Liver (tissue), 9 donors: ENCODE data around the gene RABAC1. TPM values are rescaled to one million over a fixed set of nuclear protein-coding genes. Genes with fewer than 3 reads are reported as not detected.

ENCODE experiments used
- DNase-seq: peaks from one replicate; pipeline ENCODE4 v3.0.0-alpha.2; 2017; ENCODE audit warnings: low spot score
- H3K27ac ChIP-seq, 2 donors: one replicate each; pipeline ENCODE4 v1.7.0; 2013; ENCODE audit warnings: inconsistent platforms in 2 of 2, low read length in 2 of 2, control low read depth in 1 of 2, low read depth in 1 of 2, mild to moderate bottlenecking in 1 of 2
- H3K27me3 ChIP-seq, 4 donors: one replicate each; pipeline versions ENCODE4 v1.6.1 to v1.7.0; 2013; ENCODE audit warnings: low read length in 3 of 4, inconsistent platforms in 1 of 4, mild to moderate bottlenecking in 1 of 4, moderate library complexity in 1 of 4; ENCODE audit not compliant: control insufficient read depth in 4 of 4, insufficient read depth in 4 of 4
- H3K36me3 ChIP-seq, 4 donors: one replicate each; pipeline versions ENCODE4 v1.6.1 to v1.7.0; 2013; ENCODE audit warnings: low read length in 3 of 4, mild to moderate bottlenecking in 3 of 4, low read depth in 1 of 4, moderate library complexity in 1 of 4; ENCODE audit not compliant: control insufficient read depth in 4 of 4, insufficient read depth in 3 of 4
- H3K4me1 ChIP-seq, 4 donors: one replicate each; pipeline versions ENCODE4 v1.6.1 to v1.7.0; 2013; ENCODE audit warnings: low read length in 3 of 4, mild to moderate bottlenecking in 3 of 4, moderate library complexity in 1 of 4; ENCODE audit not compliant: control insufficient read depth in 4 of 4, insufficient read depth in 4 of 4
- H3K4me3 ChIP-seq, 3 donors: one replicate each; pipeline versions ENCODE4 v1.6.1 to v1.7.0; 2013; ENCODE audit warnings: low read length in 3 of 3, control low read depth in 1 of 3, low read depth in 1 of 3, mild to moderate bottlenecking in 1 of 3
- H3K9ac ChIP-seq, 2 donors: one replicate each; pipeline ENCODE4 v1.7.0; 2013; ENCODE audit warnings: low read length in 2 of 2, mild to moderate bottlenecking in 2 of 2, moderate library complexity in 2 of 2, control low read depth in 1 of 2, low read depth in 1 of 2
- H3K9me3 ChIP-seq, 4 donors: one replicate each; pipeline versions ENCODE4 v1.6.1 to v1.7.0; 2013; ENCODE audit warnings: low read length in 3 of 4; ENCODE audit not compliant: control insufficient read depth in 4 of 4
- ATF3 ChIP-seq: IDR thresholded peaks from 2 replicates; pipeline ENCODE4 v1.6.1; 2016; ENCODE audit warnings: antibody characterized with exemption
- CTCF ChIP-seq: fragments of 150-350 bp; IDR thresholded peaks from 2 replicates; pipeline ENCODE4 v1.5.1; 2017; ENCODE audit warnings: improper control_type of control experiment, low read depth, low read length; ENCODE audit not compliant: missing input control
- EGR1 ChIP-seq, 2 donors: IDR thresholded peaks; 2 replicates each; pipeline ENCODE4 v1.6.1; 2016 to 2018; ENCODE audit warnings: antibody characterized with exemption in 2 of 2, low read depth in 2 of 2
- FOXA1 ChIP-seq: IDR thresholded peaks from 2 replicates; pipeline ENCODE4 v1.6.1; 2016; ENCODE audit warnings: antibody characterized with exemption
- FOXA2 ChIP-seq: IDR thresholded peaks from 2 replicates; pipeline ENCODE4 v1.6.1; 2016; ENCODE audit warnings: antibody characterized with exemption
- GABPA ChIP-seq, 2 donors: IDR thresholded peaks in 1 of 2; conservative IDR thresholded peaks in 1 of 2; 2 replicates each; pipeline ENCODE4 v1.6.1; 2016; ENCODE audit warnings: antibody characterized with exemption in 2 of 2, mild to moderate bottlenecking in 1 of 2, moderate library complexity in 1 of 2
- HNF4A ChIP-seq, 2 donors: conservative IDR thresholded peaks; 2 replicates each; pipeline ENCODE4 v1.6.1; 2016; ENCODE audit warnings: antibody characterized with exemption in 2 of 2, mild to moderate bottlenecking in 2 of 2
- HNF4G ChIP-seq: IDR thresholded peaks from 2 replicates; pipeline ENCODE4 v1.6.1; 2016; ENCODE audit warnings: antibody characterized with exemption
- JUND ChIP-seq, 2 donors: IDR thresholded peaks; 2 replicates each; pipeline ENCODE4 v1.6.1; 2016; ENCODE audit warnings: antibody characterized with exemption in 2 of 2
- MAX ChIP-seq: IDR thresholded peaks from 2 replicates; pipeline ENCODE4 v1.6.1; 2016; ENCODE audit warnings: antibody characterized with exemption
- NR2F2 ChIP-seq: IDR thresholded peaks from 2 replicates; pipeline ENCODE4 v1.6.1; 2016; ENCODE audit warnings: antibody characterized with exemption
- RAD21 ChIP-seq, 2 donors: IDR thresholded peaks; 2 replicates each; pipeline ENCODE4 v1.6.1; 2016; ENCODE audit warnings: antibody characterized with exemption in 2 of 2, mild to moderate bottlenecking in 2 of 2
- REST ChIP-seq: IDR thresholded peaks from 2 replicates; pipeline ENCODE4 v1.6.1; 2016; ENCODE audit warnings: antibody characterized with exemption, mild to moderate bottlenecking
- RXRA ChIP-seq, 2 donors: IDR thresholded peaks; 2 replicates each; pipeline ENCODE4 v1.6.1; 2017 to 2018; ENCODE audit warnings: antibody characterized with exemption in 2 of 2, mild to moderate bottlenecking in 1 of 2
- SP1 ChIP-seq: IDR thresholded peaks from 2 replicates; pipeline ENCODE4 v1.6.1; 2018; ENCODE audit warnings: antibody characterized with exemption, mild to moderate bottlenecking
- TAF1 ChIP-seq: conservative IDR thresholded peaks from 2 replicates; pipeline ENCODE4 v1.6.1; 2016; ENCODE audit warnings: antibody characterized with exemption, mild to moderate bottlenecking
- YY1 ChIP-seq: IDR thresholded peaks from 2 replicates; pipeline ENCODE4 v1.6.1; 2016; ENCODE audit warnings: antibody characterized with exemption, mild to moderate bottlenecking
- ZBTB33 ChIP-seq: IDR thresholded peaks from 2 replicates; pipeline ENCODE4 v1.6.1; 2016; ENCODE audit warnings: antibody characterized with exemption
- WGBS: extraction: QIAGEN DNeasy Blood & Tissue Kit; methylation state at CpG from one replicate; pipeline ENCODE4 v1.1.7; 2013; 5-methylcytosine and 5-hydroxymethylcytosine counted together
- polyA plus RNA-seq, 2 donors: library from polyadenylated mRNA; stranded (reverse) in 1 of 2; unstranded in 1 of 2; fragments of 200-250 nt in 1 of 2; fragments of >200 nt in 1 of 2; fragmentation: Nextera tagmentation in 1 of 2; extraction: Ambion mirVana in 1 of 2; gene quantifications; one replicate each; pipeline versions ENCODE4 v1.2.1 to v1.2.3, GENCODE V29; 2013 to 2015
- total RNA-seq, 2 donors: library from RNA; depleted of rRNA; stranded (reverse); fragments of >200 nt; gene quantifications; one replicate each; pipeline ENCODE4 v1.2.3, GENCODE V29; 2014
- donor health status: healthy.
- donor health status: healthy.
- donor health status: healthy.
- donor health status: healthy.
- donor health status: healthy.

The RABAC1 gene
- total and polyA plus RNA-seq, 4 donors: 43.2 to 161 (median 99.3) TPM

- TF ChIP-seq REST: no peak
- TF ChIP-seq ATF3: no peak
- TF ChIP-seq NR2F2: no peak
- TF ChIP-seq EGR1 (IDR thresholded peaks at IDR 0.05; ENCODE audit: low read depth in 2 of 2): no peak
- no peak for TF ChIP-seq HNF4A (conservative IDR thresholded peaks at IDR 0.05)
- no peak for TF ChIP-seq YY1
- no peak for TF ChIP-seq MAX
- no peak for TF ChIP-seq RAD21 (IDR thresholded peaks at IDR 0.05)
Observed at GRCh38 chr19:41928754-41929535, 30.2 kb downstream of the RABAC1 start (continued).

- Histone ChIP-seq H3K4me1 (peaks cover 6 to 11% (median 8%) of the 10 kb centered on the region in 4 donors), H3K9ac (no peak within 1 kb of the TSS), H3K27me3 (peaks cover 0 to 16% (median 10%) of the 10 kb centered on the region in 4 donors), H3K4me3 (peak within 1 kb of the TSS in 2 of 3 donors; percentile 37 to 39), H3K27ac (no peak within 1 kb of the TSS), H3K36me3 (no peaks in the 10 kb centered on the region), H3K9me3 (no peaks in the 10 kb centered on the region)
- WGBS: 2% methylated on average over 48 of the region's 49 CpGs
- TF ChIP-seq GABPA (IDR thresholded peaks at IDR 0.05 in 1 of 2, conservative IDR thresholded peaks at IDR 0.05 in 1 of 2) (no peak), RXRA (IDR thresholded peaks at IDR 0.05) (no peak), RAD21 (IDR thresholded peaks at IDR 0.05) (no peak), EGR1 (IDR thresholded peaks at IDR 0.05; ENCODE audit: low read depth in 2 of 2) (no peak), FOXA2 (no peak), HNF4G (no peak), TAF1 (no peak), ATF3 (no peak), FOXA1 (no peak), MAX (no peak), REST (no peak), SP1 (no peak), JUND (IDR thresholded peaks at IDR 0.05) (no peak), ZBTB33 (no peak), NR2F2 (no peak), YY1 (no peak), CTCF (no peak), HNF4A (conservative IDR thresholded peaks at IDR 0.05) (no peak)
- DNase-seq: no peak
Observed at GRCh38 chr19:41928221-41928683, 30.9 kb downstream of the RABAC1 start, which contains the start of gene ERFL. ERFL (minus strand) TSS chr19:41928449; CDS start chr19:41912919, 15,530 bp downstream.
